CD14-positive monocyte (primary cell): ENCODE measurements around the gene CHCHD10. TPM values are rescaled to one million over a fixed set of nuclear protein-coding genes. Genes with fewer than 3 reads are reported as not detected.
A peak's percentile ranks its signal among the peaks of the same experiment; 100 is the strongest.

Source experiments
- DNase-seq, 3 donors: peaks; one replicate each; pipeline ENCODE4 v3.0.0-alpha.2; 2011 to 2022
- H2AFZ ChIP-seq: 2 replicates; pipeline ENCODE4 v1.6.0; 2012; ENCODE audit warnings: mild to moderate bottlenecking, low read depth, low read length, inconsistent platforms; ENCODE audit not compliant: insufficient read depth, poor library complexity, severe bottlenecking
- H3K27ac ChIP-seq, 2 donors: 1 replicate in 1 of 2; 2 replicates in 1 of 2; pipeline ENCODE4 v1.5.1; 2012 to 2013; ENCODE audit warnings: low read length in 2 of 2, control low read depth in 1 of 2, inconsistent platforms in 1 of 2, low read depth in 1 of 2, mild to moderate bottlenecking in 1 of 2
- H3K27me3 ChIP-seq, 2 donors: one replicate each; pipeline versions ENCODE4 v1.6.0 to v1.6.1; 2011 to 2013; ENCODE audit warnings: low read length in 2 of 2; ENCODE audit not compliant: control insufficient read depth in 2 of 2, insufficient read depth in 2 of 2
- H3K36me3 ChIP-seq, 2 donors: replicated peaks in 1 of 2; 1 replicate in 1 of 2; 2 replicates in 1 of 2; pipeline versions ENCODE4 v1.5.1 to v1.6.1; 2012 to 2013; ENCODE audit warnings: low read length in 2 of 2, control low read depth in 1 of 2, inconsistent platforms in 1 of 2, mild to moderate bottlenecking in 1 of 2; ENCODE audit not compliant: insufficient read depth in 2 of 2, control insufficient read depth in 1 of 2
- H3K4me1 ChIP-seq, 2 donors: 1 replicate in 1 of 2; 2 replicates in 1 of 2; pipeline versions ENCODE4 v1.5.1 to v1.6.1; 2012 to 2013; ENCODE audit warnings: low read length in 2 of 2, control low read depth in 1 of 2, inconsistent platforms in 1 of 2, mild to moderate bottlenecking in 1 of 2, moderate library complexity in 1 of 2; ENCODE audit not compliant: insufficient read depth in 2 of 2, control insufficient read depth in 1 of 2
- H3K4me2 ChIP-seq: replicated peaks from 2 replicates; pipeline ENCODE3; 2012; ENCODE audit warnings: low read length, moderate library complexity, mild to moderate bottlenecking; ENCODE audit not compliant: poor library complexity, severe bottlenecking; ENCODE audit errors: extremely low read depth
- H3K4me3 ChIP-seq, 3 experiments: fragments of 200-600 bp in 1 of 3; sonication (generic) in 1 of 3; replicated peaks in 1 of 3; 1 replicate in 2 of 3; 2 replicates in 1 of 3; pipeline ENCODE4 v1.5.1; 2011 to 2013; ENCODE audit warnings: low read length in 3 of 3, mild to moderate bottlenecking in 3 of 3, control low read depth in 2 of 3, low read depth in 2 of 3, inconsistent platforms in 1 of 3, moderate library complexity in 1 of 3
- H3K79me2 ChIP-seq: 2 replicates; pipeline ENCODE4 v1.6.0; 2012; ENCODE audit warnings: mild to moderate bottlenecking, control low read depth, inconsistent platforms, low read length, moderate library complexity; ENCODE audit not compliant: insufficient read depth
- H3K9ac ChIP-seq: 2 replicates; pipeline ENCODE4 v1.6.0; 2017; ENCODE audit warnings: low read length, mild to moderate bottlenecking; ENCODE audit not compliant: insufficient read depth, poor library complexity, severe bottlenecking
- H3K9me3 ChIP-seq, 2 donors: replicated peaks in 1 of 2; 1 replicate in 1 of 2; 2 replicates in 1 of 2; pipeline versions ENCODE4 v1.5.1 to v1.6.1; 2012 to 2013; ENCODE audit warnings: low read length in 2 of 2, control low read depth in 1 of 2; ENCODE audit not compliant: control insufficient read depth in 1 of 2, insufficient read depth in 1 of 2
- H4K20me1 ChIP-seq: 2 replicates; pipeline ENCODE4 v1.6.0; 2012; ENCODE audit warnings: mild to moderate bottlenecking, low read length, control low read depth, moderate library complexity; ENCODE audit not compliant: insufficient read depth
- H3K27ac Mint-ChIP-seq, 7 donors: one replicate each; pipeline ENCODE4 v1.8.0; 2020; ENCODE audit warnings: mild to moderate bottlenecking in 7 of 7, mixed read lengths in 7 of 7, moderate library complexity in 6 of 7, inconsistent platforms in 2 of 7
- H3K27me3 Mint-ChIP-seq, 3 donors: one replicate each; pipeline ENCODE4 v1.8.0; 2021 to 2022; ENCODE audit warnings: low read depth in 3 of 3, mild to moderate bottlenecking in 3 of 3, mixed read lengths in 3 of 3, moderate library complexity in 3 of 3, inconsistent platforms in 1 of 3
- H3K36me3 Mint-ChIP-seq, 2 donors: one replicate each; pipeline ENCODE4 v1.8.0; 2020; ENCODE audit warnings: mixed read lengths in 2 of 2, inconsistent platforms in 1 of 2, mild to moderate bottlenecking in 1 of 2
- H3K4me1 Mint-ChIP-seq: one replicate; pipeline ENCODE4 v1.8.0; 2020; ENCODE audit warnings: mild to moderate bottlenecking, mixed read lengths
- H3K4me3 Mint-ChIP-seq, 2 donors: one replicate each; pipeline ENCODE4 v1.8.0; 2020; ENCODE audit warnings: mild to moderate bottlenecking in 2 of 2, mixed read lengths in 2 of 2, moderate library complexity in 1 of 2
- H3K9me3 Mint-ChIP-seq, 7 donors: one replicate each; pipeline ENCODE4 v1.8.0; 2020 to 2022; ENCODE audit warnings: mixed read lengths in 7 of 7, mild to moderate bottlenecking in 6 of 7, moderate library complexity in 6 of 7, inconsistent platforms in 2 of 7
- WGBS: methylation state at CpG from one replicate; pipeline ENCODE4 v1.1.5; 2013; ENCODE audit warnings: missing lambda C conversion rate; ENCODE audit not compliant: insufficient coverage; 5-methylcytosine and 5-hydroxymethylcytosine counted together
- intact Hi-C, 2 donors: fragments of 100-400 bp; cut with micrococcal nuclease; formaldehyde crosslinking; loops; one replicate each; pipeline versions ENCODE4 v1.15.0 to v1.15.1; 2023
- polyA plus RNA-seq, 3 donors: library from polyadenylated mRNA; depleted of rRNA in 1 of 3; unstranded in 2 of 3; stranded (reverse) in 1 of 3; fragments of 300-500 nt in 2 of 3; fragments of >200 nt in 1 of 3; fragmentation: Illumina TruSeq in 2 of 3; gene quantifications; 1 replicate in 2 of 3; 2 replicates in 1 of 3; pipeline ENCODE4 v1.2.3, GENCODE V29; 2012 to 2021
- TF ChIP-seq, protein P1 (sequence below): fragments of 200-600 bp; IDR thresholded peaks from one replicate; pipeline ENCODE4 v1.8.0; 2022; ENCODE audit warnings: antibody characterized with exemption, mild to moderate bottlenecking

CHCHD10 gene
- polyA plus RNA-seq, 3 donors = 15.3 to 46.7 (median 26.8) TPM

DNA sequence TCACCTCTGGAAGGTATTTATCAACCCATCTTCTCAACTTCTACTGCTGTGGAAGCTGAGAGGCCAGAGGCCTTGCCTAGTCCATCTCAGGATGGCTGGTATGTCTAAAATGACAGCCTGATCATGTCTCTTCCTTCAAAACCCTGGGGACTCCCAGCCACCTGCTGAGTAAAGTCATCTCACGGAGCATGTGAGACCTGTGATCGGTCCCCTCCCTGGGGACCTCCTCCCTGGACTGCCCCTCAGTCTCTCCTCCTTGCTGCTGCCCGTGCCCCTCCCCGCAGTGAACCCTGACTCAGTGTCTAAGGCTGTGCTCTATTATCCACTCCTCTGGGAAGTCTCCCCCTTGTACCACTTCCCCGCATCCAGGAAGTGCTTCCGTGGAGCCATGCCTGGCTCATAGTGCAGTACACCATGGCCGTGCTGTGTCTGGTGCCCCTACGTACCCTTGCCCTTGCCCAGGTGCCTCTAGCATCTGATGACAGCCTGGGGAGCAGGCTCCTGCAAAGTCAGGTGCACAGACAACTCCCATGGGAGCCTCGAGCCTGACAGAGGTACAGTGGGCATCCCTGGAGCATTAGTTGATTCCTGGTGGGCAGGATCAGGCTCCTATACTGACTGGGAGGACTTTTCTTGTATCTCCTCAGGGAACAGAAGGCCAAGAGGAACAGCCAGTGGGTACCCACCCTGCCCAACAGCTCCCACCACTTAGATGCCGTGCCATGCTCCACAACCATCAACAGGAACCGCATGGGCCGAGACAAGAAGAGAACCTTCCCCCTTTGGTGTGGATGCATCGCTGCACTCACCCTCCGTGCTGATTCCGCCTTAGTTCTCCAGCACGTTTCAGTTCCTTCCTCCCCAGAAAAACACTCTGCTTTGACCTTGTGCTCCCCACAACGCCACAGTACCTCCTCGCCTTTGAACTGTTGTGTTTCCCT is 32.8 kb upstream of the CHCHD10 start:
- Mint-ChIP-seq H3K4me3 (no peak overlapping the region), H3K36me3 (peaks cover 77 to 97% of the 10 kb centered on the region in 2 donors), H3K9me3 (peaks cover 0 to 3% (median 0%) of the 10 kb centered on the region in 7 donors), H3K27me3 (peaks cover 0 to 2% (median 0%) of the 10 kb centered on the region in 3 donors), H3K27ac (peak overlapping the region in 1 of 7 donors; percentile 44), H3K4me1 (no peaks in the 10 kb centered on the region)
- DNase-seq = no peak
- Histone ChIP-seq H4K20me1 (no peaks in the 10 kb centered on the region), H3K27ac (no peak overlapping the region), H3K27me3 (no peaks in the 10 kb centered on the region), H3K36me3 (peaks cover 70 to 93% of the 10 kb centered on the region in 2 donors), H3K4me1 (no peaks in the 10 kb centered on the region), H2AFZ (no peak overlapping the region), H3K79me2 (no peaks in the 10 kb centered on the region), H3K4me2 (no peak overlapping the region), H3K9ac (no peak overlapping the region), H3K4me3 (no peak overlapping the region), H3K9me3 (no peaks in the 10 kb centered on the region)
- TF ChIP-seq, protein P1, sequence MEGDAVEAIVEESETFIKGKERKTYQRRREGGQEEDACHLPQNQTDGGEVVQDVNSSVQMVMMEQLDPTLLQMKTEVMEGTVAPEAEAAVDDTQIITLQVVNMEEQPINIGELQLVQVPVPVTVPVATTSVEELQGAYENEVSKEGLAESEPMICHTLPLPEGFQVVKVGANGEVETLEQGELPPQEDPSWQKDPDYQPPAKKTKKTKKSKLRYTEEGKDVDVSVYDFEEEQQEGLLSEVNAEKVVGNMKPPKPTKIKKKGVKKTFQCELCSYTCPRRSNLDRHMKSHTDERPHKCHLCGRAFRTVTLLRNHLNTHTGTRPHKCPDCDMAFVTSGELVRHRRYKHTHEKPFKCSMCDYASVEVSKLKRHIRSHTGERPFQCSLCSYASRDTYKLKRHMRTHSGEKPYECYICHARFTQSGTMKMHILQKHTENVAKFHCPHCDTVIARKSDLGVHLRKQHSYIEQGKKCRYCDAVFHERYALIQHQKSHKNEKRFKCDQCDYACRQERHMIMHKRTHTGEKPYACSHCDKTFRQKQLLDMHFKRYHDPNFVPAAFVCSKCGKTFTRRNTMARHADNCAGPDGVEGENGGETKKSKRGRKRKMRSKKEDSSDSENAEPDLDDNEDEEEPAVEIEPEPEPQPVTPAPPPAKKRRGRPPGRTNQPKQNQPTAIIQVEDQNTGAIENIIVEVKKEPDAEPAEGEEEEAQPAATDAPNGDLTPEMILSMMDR = no peak
- 98% methylated on average over 18 of the region's 18 CpGs for WGBS
- intact Hi-C loops = no loop called here

DNA sequence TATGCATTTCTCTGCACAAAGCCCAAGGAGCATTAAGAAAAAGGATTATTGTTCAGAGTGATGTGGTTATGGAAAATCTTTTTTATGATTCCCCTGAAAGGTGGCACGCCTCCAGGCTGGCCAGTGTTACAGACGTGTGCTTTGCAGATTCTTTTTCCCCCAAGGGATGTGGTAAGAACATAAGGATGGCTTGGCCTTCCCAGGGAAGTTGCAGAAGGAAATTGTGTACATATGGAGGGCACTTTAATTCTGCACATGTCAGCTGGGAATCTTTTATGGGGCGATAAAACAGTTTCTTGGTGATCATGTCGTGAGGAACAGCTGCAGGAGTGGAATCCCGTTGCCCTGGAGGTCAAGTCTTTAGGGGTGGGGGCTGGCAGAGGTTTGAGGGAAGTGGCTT is 28.7 kb upstream of the CHCHD10 start:
- H3K27ac Mint-ChIP-seq = no peak overlapping the region

More for the DNA sequence above, 28.7 kb upstream of the CHCHD10 start:
- Mint-ChIP-seq H3K9me3 (peaks cover 0 to 3% (median 0%) of the 10 kb centered on the region in 7 donors), H3K27me3 (no peaks in the 10 kb centered on the region), H3K4me1 (no peaks in the 10 kb centered on the region), H3K36me3 (peaks cover 70 to 97% of the 10 kb centered on the region in 2 donors), H3K4me3 (no peak overlapping the region)
- DNase-seq = no peak
- H2AFZ ChIP-seq = no peak overlapping the region
- TF ChIP-seq, protein P1 = no peak
- H3K79me2 ChIP-seq = peaks cover 8% of the 10 kb centered on the region
- no peaks in the 10 kb centered on the region for H3K9me3 ChIP-seq
- no peak overlapping the region for H3K9ac ChIP-seq
- no peak overlapping the region for H3K4me2 ChIP-seq
- H3K4me1 ChIP-seq = no peaks in the 10 kb centered on the region
- H3K27ac ChIP-seq = no peak overlapping the region
- H4K20me1 ChIP-seq = peaks cover 17% of the 10 kb centered on the region
- H3K27me3 ChIP-seq = no peaks in the 10 kb centered on the region
- peaks cover 63 to 92% of the 10 kb centered on the region in 2 donors for H3K36me3 ChIP-seq
- intact Hi-C loops = no loop called here
- no peak overlapping the region for H3K4me3 ChIP-seq
- WGBS = 94% methylated on average over 4 of the region's 5 CpGs
